Measurements from ENCODE around the gene RPS2.
A peak's percentile ranks its signal among the peaks of the same experiment; 100 is the strongest.

Gene RPS2

DNA sequence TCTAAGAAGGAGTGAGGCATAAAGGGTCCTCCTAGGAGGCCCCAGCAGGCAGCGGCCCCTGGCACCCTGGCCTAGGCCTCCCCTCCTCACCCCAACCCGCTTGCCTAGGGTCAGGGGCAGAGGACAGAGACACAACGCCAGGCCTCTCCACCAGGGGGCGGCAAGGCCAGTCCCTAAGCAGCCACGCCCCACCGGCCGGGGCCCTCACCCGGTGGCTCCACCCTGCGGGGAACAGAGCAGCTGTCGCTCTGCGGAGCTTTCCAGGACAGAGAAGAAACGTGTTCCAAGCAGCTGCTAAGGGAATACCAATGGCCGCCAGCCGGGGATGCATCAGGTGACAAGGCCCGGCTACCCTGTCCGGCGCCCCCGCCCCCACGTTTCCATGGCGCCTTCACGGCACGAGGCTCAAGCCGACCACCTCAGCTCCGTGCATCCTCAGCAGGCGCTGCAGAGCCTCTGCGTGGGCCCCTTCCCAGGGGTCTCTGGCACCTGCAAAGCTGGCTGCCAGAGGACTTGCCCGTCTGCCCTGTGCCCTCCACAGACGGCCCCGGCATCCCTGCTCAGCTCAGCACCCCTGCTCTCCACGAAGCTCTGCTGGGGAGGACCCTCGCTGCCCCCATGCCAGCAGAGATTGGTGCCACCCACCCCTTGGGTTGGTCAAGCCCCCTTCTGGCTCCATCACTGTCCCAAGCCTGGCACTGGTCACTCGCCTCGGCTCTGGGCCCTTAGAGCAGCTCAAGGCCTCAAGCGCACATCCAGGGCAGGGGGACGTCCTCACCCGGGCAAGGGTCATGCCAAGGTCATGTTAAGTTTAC is 39.4 kb upstream of the RPS2 start:
- H3K9me3 ChIP-seq: no peaks in the 10 kb centered on the region
- H3K27me3 ChIP-seq: no peaks in the 10 kb centered on the region
- TF ChIP-seq, protein P1, sequence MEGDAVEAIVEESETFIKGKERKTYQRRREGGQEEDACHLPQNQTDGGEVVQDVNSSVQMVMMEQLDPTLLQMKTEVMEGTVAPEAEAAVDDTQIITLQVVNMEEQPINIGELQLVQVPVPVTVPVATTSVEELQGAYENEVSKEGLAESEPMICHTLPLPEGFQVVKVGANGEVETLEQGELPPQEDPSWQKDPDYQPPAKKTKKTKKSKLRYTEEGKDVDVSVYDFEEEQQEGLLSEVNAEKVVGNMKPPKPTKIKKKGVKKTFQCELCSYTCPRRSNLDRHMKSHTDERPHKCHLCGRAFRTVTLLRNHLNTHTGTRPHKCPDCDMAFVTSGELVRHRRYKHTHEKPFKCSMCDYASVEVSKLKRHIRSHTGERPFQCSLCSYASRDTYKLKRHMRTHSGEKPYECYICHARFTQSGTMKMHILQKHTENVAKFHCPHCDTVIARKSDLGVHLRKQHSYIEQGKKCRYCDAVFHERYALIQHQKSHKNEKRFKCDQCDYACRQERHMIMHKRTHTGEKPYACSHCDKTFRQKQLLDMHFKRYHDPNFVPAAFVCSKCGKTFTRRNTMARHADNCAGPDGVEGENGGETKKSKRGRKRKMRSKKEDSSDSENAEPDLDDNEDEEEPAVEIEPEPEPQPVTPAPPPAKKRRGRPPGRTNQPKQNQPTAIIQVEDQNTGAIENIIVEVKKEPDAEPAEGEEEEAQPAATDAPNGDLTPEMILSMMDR (IDR thresholded peaks at IDR 0.05; ENCODE audit: low read depth, low read length): peak; percentile 97
- peak; percentile 99 for DNase-seq
- H3K36me3 ChIP-seq: peaks cover 65% of the 10 kb centered on the region
- peak overlapping the region; percentile 19; the same call in 1 of the 2 replicates for H3K4me3 ChIP-seq (ENCODE audit: low read depth, low read length)
- H3K4me1 ChIP-seq: peaks cover 29% of the 10 kb centered on the region

DNA sequence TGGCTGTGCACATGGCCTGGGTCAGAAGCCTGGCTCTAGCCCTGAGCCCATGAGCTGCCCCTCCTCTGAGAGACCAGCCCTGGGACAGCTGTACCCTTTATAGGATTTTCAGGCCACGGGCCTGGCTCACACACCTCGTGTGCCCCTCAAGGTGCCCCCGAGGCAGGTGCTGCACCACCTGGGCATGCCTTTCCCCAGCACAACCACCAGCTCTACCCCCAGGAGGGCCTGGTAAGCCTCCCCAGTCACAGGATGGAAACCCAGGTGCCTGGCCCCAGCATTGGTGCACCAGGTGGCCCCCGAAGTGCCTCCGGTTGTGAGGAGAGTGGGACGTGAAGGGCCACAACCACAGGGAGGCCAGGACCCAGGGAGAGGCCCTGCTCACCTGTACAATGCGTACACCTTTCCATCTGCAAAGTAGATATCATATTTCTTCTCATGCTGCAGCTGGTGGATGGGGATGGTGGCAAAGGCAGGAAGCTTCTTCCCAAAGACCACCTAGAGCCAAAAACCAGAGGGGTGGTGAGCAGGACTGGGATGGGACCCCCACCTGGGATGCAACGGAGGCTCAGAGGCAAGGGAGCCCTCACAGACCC is 38.7 kb upstream of the RPS2 start:
- peaks cover 72% of the 10 kb centered on the region for H3K36me3 ChIP-seq
- no peaks in the 10 kb centered on the region for H3K27me3 ChIP-seq
- TF ChIP-seq, protein P1 (IDR thresholded peaks at IDR 0.05; ENCODE audit: low read depth, low read length): no peak
- no peak for DNase-seq
- H3K4me1 ChIP-seq: peaks cover 29% of the 10 kb centered on the region
- no peaks in the 10 kb centered on the region for H3K9me3 ChIP-seq
- no peak overlapping the region for H3K4me3 ChIP-seq (ENCODE audit: low read depth, low read length)

DNA sequence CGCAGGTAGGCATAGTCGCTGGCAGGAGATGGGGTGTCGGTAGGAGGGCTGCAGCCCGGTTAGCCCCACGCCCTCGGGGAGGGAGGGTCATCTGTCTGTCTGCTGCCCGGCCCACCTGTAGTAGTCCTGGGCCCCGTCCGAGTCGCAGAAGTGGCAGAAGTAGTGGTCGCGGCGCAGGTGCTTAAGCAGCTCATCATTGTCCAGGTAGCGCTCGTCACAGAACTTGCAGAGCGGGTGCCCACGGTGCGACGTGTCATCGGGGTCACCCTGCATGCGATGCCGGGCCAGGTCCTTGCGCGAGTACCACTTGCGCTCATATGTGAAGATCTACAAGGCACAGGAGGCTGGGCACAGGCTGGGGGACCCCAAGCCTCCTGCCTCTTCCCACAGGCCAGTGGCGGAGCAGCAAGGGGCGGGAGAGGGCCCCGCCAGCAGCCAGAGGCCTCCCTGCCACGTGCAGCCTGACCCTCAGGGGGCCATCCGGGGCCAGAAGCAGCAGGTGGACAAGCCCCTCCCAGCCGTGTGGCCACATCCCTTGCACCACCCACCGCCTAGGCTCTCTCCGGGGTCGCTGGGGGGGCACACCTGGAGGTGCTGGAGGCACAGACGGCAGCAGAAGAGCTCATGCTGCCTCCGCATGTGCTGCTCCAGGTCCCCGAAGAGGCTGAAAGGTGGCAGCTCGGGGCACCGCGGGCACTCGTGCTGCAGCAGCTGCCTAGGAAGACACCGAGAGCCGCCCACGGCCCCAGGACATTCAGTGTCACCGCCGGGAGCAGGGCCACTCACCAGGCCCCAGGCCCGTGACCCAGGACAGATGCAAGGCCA is 38.0 kb upstream of the RPS2 start:
- TF ChIP-seq, protein P1 (IDR thresholded peaks at IDR 0.05; ENCODE audit: low read depth, low read length): no peak
- H3K4me1 ChIP-seq: peaks cover 25% of the 10 kb centered on the region
- H3K9me3 ChIP-seq: no peaks in the 10 kb centered on the region
- no peaks in the 10 kb centered on the region for H3K27me3 ChIP-seq
- H3K4me3 ChIP-seq (ENCODE audit: low read depth, low read length): no peak overlapping the region
- H3K36me3 ChIP-seq: peaks cover 72% of the 10 kb centered on the region
- peak; percentile 18 for DNase-seq

DNA sequence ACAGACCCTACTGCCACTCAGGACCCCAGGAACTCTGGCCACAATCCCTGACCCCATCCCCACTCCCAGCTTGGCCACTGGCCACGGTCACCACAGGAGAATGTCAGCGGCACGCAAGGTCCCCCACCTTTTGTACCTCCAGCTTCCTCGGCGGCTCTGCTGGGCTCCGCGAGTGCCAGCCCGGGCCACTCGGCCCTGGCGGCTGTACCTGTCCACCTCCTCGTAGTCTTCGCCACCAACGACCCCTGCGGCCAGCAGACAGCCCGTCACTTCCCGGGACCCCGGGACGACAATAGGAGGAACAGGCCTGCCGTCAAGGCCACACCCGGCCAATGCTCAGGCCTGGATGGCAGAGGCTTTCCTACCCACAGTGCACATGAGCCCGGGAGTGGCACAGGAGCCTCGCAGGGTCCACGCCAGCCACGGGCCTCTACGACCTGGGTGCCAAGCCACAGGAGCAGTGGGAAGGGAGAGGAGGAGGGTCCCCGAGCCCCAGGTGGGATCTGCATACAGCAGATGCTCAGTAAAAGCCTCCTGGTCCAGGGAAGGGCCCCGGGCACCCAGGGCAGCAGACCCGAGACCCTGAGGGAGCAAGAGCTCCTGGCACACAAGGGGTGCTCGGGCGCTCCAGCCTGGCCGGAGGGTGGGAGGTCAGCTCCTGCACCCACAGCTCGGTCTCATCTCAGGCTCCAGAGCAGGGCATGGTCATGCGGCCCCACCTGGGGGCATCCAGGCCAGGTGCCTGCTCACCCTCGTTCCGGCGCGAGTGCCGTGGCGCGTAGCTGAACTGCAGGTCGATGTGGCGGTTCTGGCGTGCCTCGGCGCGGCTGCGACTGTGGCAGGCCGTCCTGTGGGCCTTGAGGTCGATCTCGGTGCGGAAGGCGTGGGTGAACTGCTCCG is 37.1 kb upstream of the RPS2 start:
- TF ChIP-seq, protein P1 (IDR thresholded peaks at IDR 0.05; ENCODE audit: low read depth, low read length): no peak
- Histone ChIP-seq H3K4me3 (ENCODE audit: low read depth, low read length) (no peak overlapping the region), H3K27me3 (no peaks in the 10 kb centered on the region), H3K36me3 (peaks cover 77% of the 10 kb centered on the region), H3K4me1 (peaks cover 22% of the 10 kb centered on the region), H3K9me3 (no peaks in the 10 kb centered on the region)
- DNase-seq: no peak

DNA sequence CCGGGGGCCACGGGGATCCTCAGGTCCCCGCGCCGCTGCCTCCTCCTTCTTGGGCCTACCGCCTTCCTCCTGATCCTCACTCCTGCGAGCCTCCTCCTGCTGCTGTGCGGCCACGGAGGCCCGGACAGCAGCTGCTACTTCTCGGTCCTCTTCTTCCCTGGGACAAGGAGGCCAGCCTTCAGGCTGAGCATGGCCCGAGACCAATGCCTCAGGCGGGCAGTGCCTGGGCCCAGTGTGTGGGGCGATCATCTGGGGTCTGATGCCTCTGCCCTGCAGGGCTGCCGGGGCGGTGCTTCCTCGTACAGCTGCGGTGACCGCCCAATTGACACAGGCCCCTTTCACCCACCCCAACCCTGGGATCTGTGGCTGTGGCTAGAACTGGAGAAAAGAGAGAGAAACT is 36.4 kb upstream of the RPS2 start:
- H3K27me3 ChIP-seq: no peaks in the 10 kb centered on the region
- H3K36me3 ChIP-seq: peaks cover 77% of the 10 kb centered on the region
- peaks cover 19% of the 10 kb centered on the region for H3K4me1 ChIP-seq
- H3K4me3 ChIP-seq (ENCODE audit: low read depth, low read length): no peak overlapping the region
- no peaks in the 10 kb centered on the region for H3K9me3 ChIP-seq
- peak; percentile 8 for DNase-seq
- TF ChIP-seq, protein P1 (IDR thresholded peaks at IDR 0.05; ENCODE audit: low read depth, low read length): no peak

Measured in BE2C (cell line).